ENCODE measurements around the gene WNK1. TPM values are rescaled to one million over a fixed set of nuclear protein-coding genes. Genes with fewer than 3 reads are reported as not detected.
A peak's percentile ranks its signal among the peaks of the same experiment; 100 is the strongest.
"Not testable (repeated sequence)": the region's sequence is repeated elsewhere in the genome, so short reads cannot be mapped to it uniquely, and the experiment has no call there.

The WNK1 gene
- total RNA-seq = 100 to 1,000 TPM; 173 to 192 (median 176) TPM

DNA sequence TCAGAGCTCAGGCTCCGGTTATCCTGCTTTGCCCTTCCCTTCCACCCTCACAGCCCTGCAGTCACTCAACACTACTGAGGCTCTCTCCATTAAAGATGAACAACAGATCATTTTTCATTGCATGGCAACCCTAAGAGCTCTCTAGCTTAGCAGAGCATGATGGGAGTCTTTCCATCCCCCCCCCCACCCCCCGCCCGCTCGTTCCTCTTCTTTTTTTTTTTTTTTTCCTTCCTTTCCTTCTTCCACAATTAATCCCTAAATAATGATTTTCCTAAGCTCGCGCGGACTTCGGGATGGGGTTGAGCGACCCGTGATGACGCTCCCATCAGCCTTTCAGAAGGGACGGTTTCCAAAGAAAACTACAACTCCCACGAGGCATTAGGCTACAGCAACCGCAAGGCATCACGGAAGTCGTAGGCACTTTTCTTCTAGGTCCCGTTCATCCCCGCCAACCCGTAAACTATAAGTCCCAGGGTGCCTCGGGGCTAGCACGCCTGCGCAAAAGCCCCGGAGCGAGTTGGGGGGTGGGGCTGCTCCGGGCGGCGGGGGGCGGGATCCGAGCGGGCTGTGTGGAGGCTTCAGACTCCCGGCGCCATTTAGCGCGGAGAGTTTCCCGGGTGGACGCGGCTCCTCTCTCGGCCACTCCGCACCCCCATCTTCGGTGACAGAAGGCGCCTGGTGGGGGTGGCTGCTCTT, at the start of gene WNK1:
Gene WNK1 (plus strand): TSS at position 581 of the 696 bp plus-strand sequence. CDS start 987 bp downstream, outside the sequence.
- TF ChIP-seq POLR2A (IDR thresholded peaks at IDR 0.05) (peak; percentile 87), POLR2AphosphoS5 (IDR thresholded peaks at IDR 0.05) (peak; percentile 83 to 90 (median 86))
- TF ChIP-seq, protein P1, sequence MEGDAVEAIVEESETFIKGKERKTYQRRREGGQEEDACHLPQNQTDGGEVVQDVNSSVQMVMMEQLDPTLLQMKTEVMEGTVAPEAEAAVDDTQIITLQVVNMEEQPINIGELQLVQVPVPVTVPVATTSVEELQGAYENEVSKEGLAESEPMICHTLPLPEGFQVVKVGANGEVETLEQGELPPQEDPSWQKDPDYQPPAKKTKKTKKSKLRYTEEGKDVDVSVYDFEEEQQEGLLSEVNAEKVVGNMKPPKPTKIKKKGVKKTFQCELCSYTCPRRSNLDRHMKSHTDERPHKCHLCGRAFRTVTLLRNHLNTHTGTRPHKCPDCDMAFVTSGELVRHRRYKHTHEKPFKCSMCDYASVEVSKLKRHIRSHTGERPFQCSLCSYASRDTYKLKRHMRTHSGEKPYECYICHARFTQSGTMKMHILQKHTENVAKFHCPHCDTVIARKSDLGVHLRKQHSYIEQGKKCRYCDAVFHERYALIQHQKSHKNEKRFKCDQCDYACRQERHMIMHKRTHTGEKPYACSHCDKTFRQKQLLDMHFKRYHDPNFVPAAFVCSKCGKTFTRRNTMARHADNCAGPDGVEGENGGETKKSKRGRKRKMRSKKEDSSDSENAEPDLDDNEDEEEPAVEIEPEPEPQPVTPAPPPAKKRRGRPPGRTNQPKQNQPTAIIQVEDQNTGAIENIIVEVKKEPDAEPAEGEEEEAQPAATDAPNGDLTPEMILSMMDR (IDR thresholded peaks at IDR 0.05) = no peak
- Histone ChIP-seq H3K27me3 (no peaks in the 10 kb centered on the region), H3K9me3 (no peaks in the 10 kb centered on the region), H3K4me1 (no peaks in the 10 kb centered on the region), H3K27ac (peak within 1 kb of the TSS; percentile 97 to 98), H3K36me3 (no peaks in the 10 kb centered on the region), H3K4me3 (peak within 1 kb of the TSS; percentile 71 to 96 (median 83))
- peak; percentile 98 for DNase-seq (ENCODE audit: low spot score in 2 of 2)
- intact Hi-C loops (cut with DNase I; ENCODE audit: low total_unique reads) = loop anchor here (10.0 kb wide), 1 partner anchor 177 kb away; no protein-coding TSS in a partner anchor

DNA sequence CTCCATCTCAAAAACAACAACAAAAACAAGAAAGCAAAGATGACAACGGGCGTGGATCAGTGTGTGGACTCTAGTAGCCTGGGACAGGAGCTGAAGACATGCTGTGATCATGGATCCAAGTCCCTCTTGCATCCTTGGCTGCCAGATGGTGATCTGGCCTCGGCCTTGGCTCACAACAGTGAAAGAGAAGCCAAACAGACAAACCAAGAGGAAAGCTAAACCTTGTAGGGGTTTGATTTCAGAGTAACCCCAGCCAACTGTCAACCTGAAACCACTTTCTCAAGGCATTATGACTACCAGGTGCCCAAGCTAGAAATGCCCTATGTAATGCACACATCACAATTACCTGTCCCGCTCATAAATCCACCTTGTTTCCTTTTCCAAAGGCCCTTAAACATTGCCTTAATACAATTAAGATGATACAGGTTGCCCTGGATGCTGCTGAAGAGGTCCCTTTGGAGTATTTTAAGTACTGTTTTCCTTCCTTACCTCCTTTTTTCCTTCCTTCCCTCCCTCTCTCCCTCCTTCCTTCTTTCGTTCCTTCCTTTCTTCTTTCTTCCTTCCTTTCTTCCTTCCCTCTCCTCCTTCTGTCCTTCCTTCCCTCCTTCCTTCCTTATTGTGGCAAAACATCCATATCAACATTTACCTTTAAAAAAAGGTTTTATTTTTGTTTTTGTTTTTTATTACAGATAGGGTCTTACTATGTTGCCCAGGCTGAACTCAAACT, 47.7 kb upstream of the WNK1 start:
- no peak overlapping the region for H3K27ac ChIP-seq
- H3K4me3 ChIP-seq = no peak overlapping the region
- DNase-seq (ENCODE audit: low spot score in 2 of 2) = no peak
- TF ChIP-seq, protein P1 (IDR thresholded peaks at IDR 0.05) = no peak
- no peaks in the 10 kb centered on the region for H3K9me3 ChIP-seq
- H3K27me3 ChIP-seq = no peaks in the 10 kb centered on the region
- no peaks in the 10 kb centered on the region for H3K4me1 ChIP-seq
- no peaks in the 10 kb centered on the region for H3K36me3 ChIP-seq
- intact Hi-C loops (cut with DNase I; ENCODE audit: low total_unique reads) = no loop called here

DNA sequence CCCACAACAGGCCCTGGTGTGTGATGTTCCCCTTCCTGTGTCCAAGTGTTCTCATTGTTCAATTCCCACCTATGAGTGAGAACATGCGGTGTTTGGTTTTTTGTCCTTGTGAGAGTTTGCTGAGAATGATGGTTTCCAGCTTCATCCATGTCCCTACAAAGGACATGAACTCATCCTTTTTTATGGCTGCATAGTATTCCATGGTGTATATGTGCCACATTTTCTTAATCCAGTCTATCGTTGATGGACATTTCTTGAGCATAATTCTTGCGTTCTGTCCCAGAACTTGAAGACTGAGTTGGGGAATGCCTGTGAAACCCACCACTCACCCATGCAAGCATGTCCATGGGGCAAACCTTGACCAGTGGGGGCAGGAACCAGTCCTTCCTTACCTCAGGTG, 44.3 kb upstream of the WNK1 start:
- intact Hi-C loops (cut with DNase I; ENCODE audit: low total_unique reads); H3K4me3 ChIP-seq; H3K4me1 ChIP-seq; DNase-seq (ENCODE audit: low spot score in 2 of 2); H3K27ac ChIP-seq; H3K27me3 ChIP-seq; H3K36me3 ChIP-seq; H3K9me3 ChIP-seq: not testable (repeated sequence)

DNA sequence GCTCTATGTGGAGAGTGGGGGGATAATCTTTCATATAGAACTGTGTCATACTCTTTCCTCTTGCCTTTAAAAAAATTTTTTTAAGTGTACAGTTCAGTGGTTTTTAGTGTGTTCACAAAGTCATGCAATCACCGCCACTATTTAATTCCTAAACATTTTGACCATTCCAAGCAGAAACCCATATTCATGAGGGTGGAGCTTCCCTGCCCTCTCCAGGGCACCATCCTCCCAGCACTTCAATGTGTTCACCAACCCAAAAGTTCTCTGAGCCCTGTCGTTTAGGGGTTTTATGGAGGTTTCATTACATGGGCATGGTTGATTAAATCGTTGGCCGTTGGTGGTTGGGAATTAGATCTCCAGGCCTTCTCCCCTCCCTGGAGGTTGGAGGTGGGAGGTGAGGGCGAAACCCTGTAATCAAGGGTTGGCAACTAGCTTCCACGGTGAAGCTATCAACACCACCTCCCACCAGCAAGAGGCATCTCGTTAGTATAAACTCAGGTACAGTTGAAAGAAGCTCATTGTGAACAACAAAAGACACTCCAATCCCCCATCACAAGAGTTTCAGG, 42.8 kb upstream of the WNK1 start:
- no peak overlapping the region for H3K27ac ChIP-seq
- H3K27me3 ChIP-seq = no peaks in the 10 kb centered on the region
- H3K9me3 ChIP-seq = no peaks in the 10 kb centered on the region
- H3K36me3 ChIP-seq = no peaks in the 10 kb centered on the region
- H3K4me1 ChIP-seq = no peaks in the 10 kb centered on the region
- H3K4me3 ChIP-seq = no peak overlapping the region
- TF ChIP-seq POLR2A (IDR thresholded peaks at IDR 0.05) (no peak), POLR2AphosphoS5 (IDR thresholded peaks at IDR 0.05) (no peak)
- TF ChIP-seq, protein P1 (IDR thresholded peaks at IDR 0.05) = no peak
- no peak for DNase-seq (ENCODE audit: low spot score in 2 of 2)
- intact Hi-C loops (cut with DNase I; ENCODE audit: low total_unique reads) = no loop called here

DNA sequence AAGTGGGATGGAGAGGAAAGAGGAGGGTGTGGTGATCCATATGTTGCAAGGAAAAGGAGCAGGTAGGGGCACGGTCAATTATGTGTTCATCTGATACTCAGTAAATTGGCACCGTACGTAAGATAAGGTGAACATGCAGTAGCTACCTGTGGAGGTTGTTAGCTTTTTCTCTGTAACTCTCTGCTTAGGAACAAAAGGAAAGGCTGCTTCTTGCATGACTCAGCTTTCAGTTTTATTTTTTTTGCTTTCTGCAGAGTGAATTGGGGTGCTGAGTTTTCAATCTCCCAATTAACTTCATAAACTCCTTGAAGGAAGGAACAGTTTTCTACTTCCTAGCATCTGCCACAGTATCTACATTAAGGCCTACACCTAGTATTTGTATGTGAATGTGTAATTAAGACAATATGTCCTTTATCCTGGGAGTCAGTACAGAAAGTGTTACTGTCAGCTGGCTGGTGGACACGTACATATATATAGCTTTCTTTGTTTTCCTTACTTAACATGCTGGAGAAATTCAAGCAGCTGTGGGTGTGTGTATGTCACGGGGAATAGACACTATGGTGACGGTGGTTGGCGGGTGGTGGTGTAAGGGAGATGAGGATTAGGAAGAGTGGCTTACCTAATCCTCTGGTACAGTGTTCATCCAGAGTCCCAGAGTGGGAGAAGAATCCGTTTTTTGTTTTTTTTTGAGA, 40.1 kb upstream of the WNK1 start:
- no peaks in the 10 kb centered on the region for H3K4me1 ChIP-seq
- H3K27ac ChIP-seq = no peak overlapping the region
- no peaks in the 10 kb centered on the region for H3K27me3 ChIP-seq
- no peaks in the 10 kb centered on the region for H3K36me3 ChIP-seq
- no peak overlapping the region for H3K4me3 ChIP-seq
- intact Hi-C loops (cut with DNase I; ENCODE audit: low total_unique reads) = no loop called here
- TF ChIP-seq, protein P1 (IDR thresholded peaks at IDR 0.05) = no peak
- TF ChIP-seq POLR2AphosphoS5 (IDR thresholded peaks at IDR 0.05) = no peak
- no peak for TF ChIP-seq POLR2A (IDR thresholded peaks at IDR 0.05)
- DNase-seq (ENCODE audit: low spot score in 2 of 2) = no peak
- H3K9me3 ChIP-seq = no peaks in the 10 kb centered on the region

All from breast epithelium (tissue), 4 donors.